Epidermal melanocyte (primary cell): ENCODE measurements around the gene FOXL3.

Experiments used
- DNase-seq: peaks from one replicate; pipeline ENCODE4 v3.0.0; 2011; ENCODE audit warnings: low spot score; ENCODE audit not compliant: insufficient read length

FOXL3 gene

GRCh38 chr7:300546-301290 is 10.7 kb downstream of the FOXL3 start:
- no peak for DNase-seq

DNA sequence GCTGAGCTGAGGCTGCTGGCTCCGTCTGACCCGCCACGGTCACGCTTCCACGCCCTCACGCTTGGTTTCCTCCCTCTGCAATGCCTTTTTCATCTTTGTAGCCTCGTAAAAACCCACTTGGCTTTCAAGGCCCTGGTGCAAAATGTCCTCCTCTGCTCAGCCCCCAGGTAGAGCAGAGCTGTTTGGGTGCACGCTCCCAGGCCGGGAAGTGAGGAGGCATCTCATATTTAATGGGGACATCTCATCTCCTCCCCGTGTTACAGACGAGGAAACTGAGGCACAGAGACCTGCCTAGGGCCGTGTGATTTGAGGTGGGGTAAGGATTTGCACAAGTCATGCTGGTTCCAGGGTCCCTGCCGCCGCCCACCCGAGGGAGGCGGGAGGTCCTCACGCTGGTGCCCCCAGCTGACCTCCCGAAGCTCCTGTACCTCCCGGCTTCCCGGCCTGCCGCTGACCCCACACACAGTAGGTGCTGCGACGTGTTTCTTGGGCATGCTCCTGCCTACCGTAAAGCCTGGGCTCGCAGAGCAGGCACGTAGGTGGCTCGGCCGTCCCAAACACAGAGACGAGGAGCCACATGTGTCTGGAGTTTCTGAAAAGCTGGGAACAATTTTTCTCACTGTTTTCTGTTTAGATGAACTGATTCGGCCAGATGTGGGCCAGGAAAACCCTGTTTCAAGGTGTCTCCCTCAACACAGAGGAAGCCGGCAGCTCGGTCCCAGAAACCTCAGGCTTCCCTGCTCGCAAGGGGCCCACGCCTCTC is 11.5 kb downstream of the FOXL3 start:
- DNase-seq = no peak

- DNase-seq = no peak
These were observed 12.4 kb downstream of the FOXL3 start for GRCh38 chr7:302054-302992.

- no peak for DNase-seq
These were observed 13.5 kb downstream of the FOXL3 start for GRCh38 chr7:303425-303824.

GRCh38 chr7:303884-304573 is 14.1 kb downstream of the FOXL3 start:
- no peak for DNase-seq

DNA sequence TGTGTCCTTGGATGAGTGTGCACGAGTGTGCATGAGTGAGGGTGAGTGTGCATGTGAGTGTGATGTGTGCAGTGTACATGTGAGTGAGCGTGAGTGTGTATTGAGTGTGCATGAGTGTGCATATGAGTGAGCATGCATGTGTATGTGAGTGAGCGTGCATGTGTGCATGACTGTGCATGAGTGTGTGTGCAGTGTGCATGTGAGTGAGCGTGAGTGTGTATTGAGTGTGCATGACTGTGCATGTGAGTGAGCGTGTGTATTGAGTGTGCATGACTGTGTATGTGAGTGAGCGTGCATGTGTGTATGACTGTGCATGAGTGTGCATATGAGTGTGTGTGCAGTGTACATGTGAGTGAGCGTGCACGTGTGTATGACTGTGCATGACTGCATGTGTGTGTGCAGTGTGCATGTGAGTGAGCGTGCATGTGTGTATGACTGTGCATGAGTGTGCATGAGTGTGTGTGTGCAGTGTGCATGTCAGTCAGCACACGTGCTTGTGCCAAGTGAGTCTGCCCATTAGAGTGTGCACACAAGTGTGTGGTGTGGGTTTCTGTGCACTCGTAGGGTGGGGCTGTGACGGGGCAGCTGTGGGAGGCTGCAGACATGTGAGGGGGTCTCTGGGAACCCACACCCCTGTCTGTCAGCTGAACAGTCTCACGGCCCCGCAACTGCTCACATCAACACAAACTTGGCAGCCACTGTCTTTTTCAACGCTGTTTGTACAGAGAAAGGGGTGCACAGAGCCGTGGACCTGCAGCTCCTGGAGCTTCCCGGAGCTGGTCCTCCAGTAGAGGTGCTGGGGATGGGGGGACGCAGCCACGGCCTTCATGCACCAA is 14.8 kb downstream of the FOXL3 start:
- DNase-seq = no peak

DNA sequence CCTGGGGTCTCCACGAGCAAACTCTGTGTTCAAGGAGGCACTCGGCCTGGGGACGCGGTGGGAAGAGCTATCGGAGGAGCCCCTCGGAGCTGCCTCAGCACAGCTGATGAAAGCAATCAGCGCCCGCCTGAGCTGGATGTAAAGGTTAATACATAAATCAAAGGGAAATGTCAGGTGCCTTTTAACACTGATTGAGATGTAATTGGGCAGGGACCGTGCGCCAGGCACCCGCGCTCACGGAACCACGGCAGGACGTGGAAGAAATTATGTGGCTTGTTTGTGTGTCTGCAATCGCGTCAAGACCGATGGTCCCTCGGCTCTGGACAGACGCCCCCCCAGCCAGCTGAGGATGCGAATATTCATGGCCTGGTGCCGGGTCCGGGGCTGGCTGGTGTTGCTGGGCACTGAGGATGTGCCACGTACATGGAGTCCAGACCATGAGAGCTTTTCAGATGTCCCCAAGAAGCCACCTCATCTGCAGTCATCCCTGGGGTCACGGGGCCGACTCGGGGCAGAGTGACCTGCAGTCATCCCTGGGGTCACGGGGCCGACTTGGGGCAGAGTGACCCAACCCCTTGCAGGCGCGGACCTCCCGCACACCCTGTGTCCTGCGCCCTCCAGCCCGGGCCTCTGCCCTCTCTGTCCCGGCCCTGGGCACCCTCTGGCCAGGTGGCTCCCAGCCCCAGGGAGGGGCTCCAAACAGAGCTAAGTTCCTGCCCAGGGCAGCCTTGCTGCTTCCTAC is 15.6 kb downstream of the FOXL3 start:
- DNase-seq = no peak

- DNase-seq = no peak
These were observed 18.0 kb downstream of the FOXL3 start for GRCh38 chr7:307970-308369.

DNA sequence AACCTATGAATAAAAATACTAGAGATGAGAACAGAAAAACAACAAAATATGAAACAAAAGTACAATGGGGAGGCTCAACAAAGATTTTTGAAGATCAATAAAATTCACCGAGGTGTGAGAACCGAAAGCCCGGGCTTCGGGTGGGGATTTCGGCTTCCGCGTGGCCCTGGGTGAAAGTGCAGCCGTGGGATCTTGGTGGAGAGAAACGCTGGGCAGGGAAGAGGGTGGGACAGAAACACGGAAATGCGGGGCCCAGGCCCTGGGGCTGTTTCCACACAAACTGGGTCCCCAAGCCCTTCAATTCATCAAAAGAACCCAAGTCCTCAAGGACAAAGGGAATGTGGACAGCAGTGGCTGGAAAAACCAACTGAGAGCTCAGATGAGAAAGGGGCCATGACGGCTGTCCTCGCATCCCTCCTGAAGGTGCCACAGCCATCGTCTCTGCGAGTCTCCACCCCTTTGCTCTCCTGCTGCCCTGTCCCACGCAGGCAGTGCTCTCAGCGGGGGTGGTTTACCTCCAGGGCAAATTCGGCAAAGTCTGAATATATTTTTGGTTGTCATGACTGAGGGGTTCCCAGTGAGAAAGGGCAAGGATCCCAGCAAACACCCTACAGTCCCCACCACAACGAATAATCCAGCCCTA is 19.7 kb downstream of the FOXL3 start:
- DNase-seq = no peak

DNA sequence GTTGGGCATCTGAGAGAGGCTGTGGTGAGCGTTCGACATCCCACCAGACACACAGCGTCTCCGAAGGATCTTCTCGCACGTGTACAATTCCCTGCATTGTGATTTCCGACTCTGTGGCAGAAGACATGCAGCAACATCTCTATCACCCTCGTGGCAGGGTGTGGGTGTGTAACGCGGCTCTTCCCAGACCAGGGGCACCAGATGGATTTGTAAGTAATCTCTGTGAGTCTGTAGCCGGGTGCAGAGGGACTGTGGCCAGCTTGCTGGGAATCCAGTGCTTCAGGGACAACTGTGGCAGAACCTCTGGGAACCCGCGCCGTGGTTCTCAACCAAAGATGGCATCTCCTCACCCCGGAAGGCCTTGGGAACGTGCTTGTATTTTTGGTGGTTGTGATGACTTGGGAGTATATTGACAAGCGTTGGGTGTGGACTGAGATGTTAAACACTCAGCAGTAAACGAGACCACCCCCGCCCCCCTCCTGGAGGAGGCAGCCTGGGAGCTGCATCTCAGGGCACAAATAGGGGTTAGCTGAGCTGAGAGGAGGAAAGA is 21.2 kb downstream of the FOXL3 start:
- no peak for DNase-seq

DNA sequence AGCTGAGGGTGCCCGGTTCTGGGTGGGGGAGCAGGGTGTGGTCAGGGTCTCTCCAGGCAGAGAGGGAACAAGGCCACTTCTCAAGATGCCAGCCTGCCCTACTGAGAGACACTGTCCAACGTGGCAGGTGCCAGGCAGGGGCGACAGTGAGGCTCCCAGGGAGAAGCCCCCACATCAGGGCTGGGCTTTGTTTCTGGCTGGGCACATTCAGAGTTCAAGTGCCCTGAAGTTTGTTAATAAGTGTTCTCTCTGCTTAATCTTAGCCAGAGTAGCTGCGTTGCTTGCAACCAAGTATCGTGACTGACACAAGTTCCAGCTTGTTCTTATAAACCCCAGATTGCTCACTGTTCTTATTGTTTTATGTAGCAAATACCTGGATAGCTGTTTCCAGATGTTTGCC is 21.8 kb downstream of the FOXL3 start:
- no peak for DNase-seq

DNA sequence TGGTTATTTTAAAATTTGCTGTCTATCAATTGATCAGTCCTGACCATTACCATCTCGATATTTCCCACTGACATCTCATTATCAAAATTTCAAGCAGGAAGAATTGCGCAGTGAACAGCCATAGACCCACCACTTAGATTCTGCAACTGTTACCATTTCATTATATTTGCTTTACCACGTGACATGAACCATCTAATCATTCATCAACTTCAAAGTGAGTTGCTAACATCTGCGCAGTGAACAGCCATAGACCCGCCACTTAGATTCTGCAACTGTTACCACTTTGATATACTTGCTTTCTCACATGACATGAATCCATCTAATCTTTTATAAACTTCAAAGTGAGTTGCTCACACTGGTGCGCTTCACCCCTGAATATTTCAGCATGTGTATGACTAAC is 22.5 kb downstream of the FOXL3 start:
- DNase-seq = no peak

DNA sequence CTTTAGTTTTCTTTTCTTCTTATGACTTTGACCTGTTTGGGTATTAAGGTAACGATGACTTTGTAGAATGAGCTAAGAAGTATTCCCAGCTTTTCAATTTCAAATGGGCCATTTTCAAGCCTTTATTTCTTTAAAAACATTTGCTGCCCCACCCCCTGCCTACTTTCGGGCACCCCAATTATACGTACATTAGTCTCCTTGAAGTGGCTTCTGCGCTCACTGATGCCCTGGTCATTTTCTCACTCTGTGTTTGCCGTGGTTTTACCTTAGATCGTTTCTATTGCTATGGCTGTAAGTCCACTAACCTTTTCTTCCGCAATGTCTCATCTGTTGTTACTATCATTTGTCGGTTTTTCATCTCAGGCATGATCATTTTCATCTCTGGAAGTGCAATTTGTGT is 24.9 kb downstream of the FOXL3 start:
- no peak for DNase-seq

GRCh38 chr7:315516-316265 is 25.7 kb downstream of the FOXL3 start:
- no peak for DNase-seq

DNA sequence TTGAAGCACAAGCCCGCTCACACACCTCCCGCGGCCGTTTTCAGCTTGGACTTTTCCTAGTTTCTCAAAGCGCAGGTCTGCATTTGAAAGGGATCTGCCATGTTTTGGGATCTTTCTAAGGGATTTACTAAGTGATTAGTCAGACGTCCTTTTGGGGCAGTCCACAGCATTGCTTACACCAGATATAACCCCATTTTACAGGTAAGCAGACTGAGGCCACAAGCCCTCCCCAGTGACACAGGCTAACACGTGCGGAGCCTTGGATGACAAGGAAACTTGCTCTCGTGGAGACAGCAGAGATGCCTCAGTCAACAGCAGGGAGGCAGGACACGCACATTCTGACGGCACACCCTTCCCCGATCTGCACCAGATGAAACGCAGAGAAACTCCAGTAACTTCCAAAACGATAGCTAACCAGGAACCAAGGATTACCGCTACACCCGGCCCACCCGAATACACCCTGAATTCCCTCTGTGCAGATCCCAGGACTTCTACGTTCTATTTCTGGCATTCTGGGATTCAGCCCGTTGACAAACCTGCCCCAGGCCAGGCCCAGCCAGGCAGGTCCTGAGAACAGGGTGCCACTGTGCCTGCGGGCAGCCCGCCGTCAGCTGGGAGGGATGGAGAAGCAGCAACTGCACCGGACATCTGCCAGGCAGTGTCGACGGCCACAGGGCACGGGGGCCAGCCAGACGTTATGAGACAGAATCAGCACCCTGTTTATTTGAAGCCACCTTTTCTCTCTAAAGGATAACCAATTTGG is 27.9 kb downstream of the FOXL3 start:
- DNase-seq = no peak

GRCh38 chr7:318476-318875 is 28.5 kb downstream of the FOXL3 start:
- no peak for DNase-seq

GRCh38 chr7:318878-319661 is 29.1 kb downstream of the FOXL3 start:
- DNase-seq = no peak
